GM21529 (cell line): ENCODE data around the gene DNAH12.

Source experiments
- ATAC-seq: cut with Tn5 transposase; IDR thresholded peaks from one replicate; pipeline ENCODE4 v1.9.1; 2021; ENCODE audit not compliant: unreplicated experiment

The DNAH12 gene

GRCh38 chr3:57252404-57252803, 291.7 kb downstream of the DNAH12 start:
- ATAC-seq, result no peak

GRCh38 chr3:57244946-57245345, 299.2 kb downstream of the DNAH12 start:
- no peak for ATAC-seq
